ENCODE results near the gene IL1RAPL1.

GRCh38 chrX:29113221-29113620 lies 526.0 kb downstream of the IL1RAPL1 start:
- TF ChIP-seq CTCF (IDR thresholded peaks at IDR 0.05; ENCODE audit: extremely low read depth in 1 of 2, insufficient read depth in 1 of 2, low read depth in 1 of 2, low read length in 2 of 2) (no peak), POLR2A (IDR thresholded peaks at IDR 0.05; ENCODE audit: low read depth, low read length) (no peak), POLR2AphosphoS5 (IDR thresholded peaks at IDR 0.05; ENCODE audit: insufficient read depth, low read depth, low read length) (no peak), FOS (IDR thresholded peaks at IDR 0.05; ENCODE audit: borderline replicate concordance, insufficient read depth, low read length) (no peak), EZH2 (IDR thresholded peaks at IDR 0.05; ENCODE audit: borderline replicate concordance, low read depth, low read length, severe bottlenecking) (no peak), GATA2 (IDR thresholded peaks at IDR 0.05; ENCODE audit: insufficient read depth, insufficient read length, low read depth, low read length) (no peak)

All from endothelial cell of umbilical vein (primary cell).